Mucosa of rectum (tissue), 2 donors: ENCODE results near the gene NFIC.
A peak's percentile ranks its signal among the peaks of the same experiment; 100 is the strongest.
"Not testable (repeated sequence)": the region's sequence is repeated elsewhere in the genome, so short reads cannot be mapped to it uniquely, and the experiment has no call there.

Experiments used
- H3K27ac ChIP-seq, 2 donors: one replicate each; pipeline ENCODE4 v1.7.0; 2013; ENCODE audit warnings: inconsistent platforms in 2 of 2, low read depth in 2 of 2, low read length in 2 of 2
- H3K27me3 ChIP-seq, 2 donors: one replicate each; pipeline ENCODE4 v1.7.0; 2013; ENCODE audit warnings: low read length in 2 of 2; ENCODE audit not compliant: control insufficient read depth in 2 of 2, insufficient read depth in 2 of 2
- H3K36me3 ChIP-seq, 2 donors: one replicate each; pipeline ENCODE4 v1.7.0; 2013; ENCODE audit warnings: low read length in 2 of 2; ENCODE audit not compliant: control insufficient read depth in 2 of 2, insufficient read depth in 2 of 2
- H3K4me1 ChIP-seq, 2 donors: one replicate each; pipeline ENCODE4 v1.7.0; 2013; ENCODE audit warnings: low read length in 2 of 2, mild to moderate bottlenecking in 1 of 2; ENCODE audit not compliant: control insufficient read depth in 2 of 2, insufficient read depth in 2 of 2
- H3K4me3 ChIP-seq, 2 donors: one replicate each; pipeline ENCODE4 v1.7.0; 2013; ENCODE audit warnings: low read length in 2 of 2
- H3K9ac ChIP-seq, 2 donors: one replicate each; pipeline ENCODE4 v1.7.0; 2013; ENCODE audit warnings: low read length in 2 of 2, low read depth in 1 of 2, mild to moderate bottlenecking in 1 of 2
- H3K9me3 ChIP-seq, 2 donors: one replicate each; pipeline ENCODE4 v1.7.0; 2013; ENCODE audit warnings: low read length in 2 of 2; ENCODE audit not compliant: control insufficient read depth in 2 of 2
- donor health status: healthy.
- donor health status: Normal muscosa, but diverticular disease.

The NFIC gene

GRCh38 chr19:3372413-3372812 is 6.0 kb downstream of the NFIC start:
- Histone ChIP-seq H3K4me1 (peaks cover 7 to 13% of the 10 kb centered on the region in 2 donors), H3K36me3 (no peaks in the 10 kb centered on the region), H3K9me3 (no peaks in the 10 kb centered on the region), H3K9ac (no peak overlapping the region), H3K4me3 (no peak overlapping the region), H3K27me3 (no peaks in the 10 kb centered on the region), H3K27ac (no peak overlapping the region)

GRCh38 chr19:3373971-3374368 is 7.6 kb downstream of the NFIC start:
- H3K4me1 ChIP-seq = peaks cover 0 to 4% of the 10 kb centered on the region in 2 donors
- no peaks in the 10 kb centered on the region for H3K27me3 ChIP-seq
- H3K36me3 ChIP-seq = no peaks in the 10 kb centered on the region
- no peak overlapping the region for H3K27ac ChIP-seq
- no peaks in the 10 kb centered on the region for H3K9me3 ChIP-seq
- H3K9ac ChIP-seq = no peak overlapping the region
- H3K4me3 ChIP-seq = no peak overlapping the region

- no peak overlapping the region for H3K4me3 ChIP-seq
These were observed 8.2 kb downstream of the NFIC start for GRCh38 chr19:3374369-3375112.

GRCh38 chr19:3375221-3376090 is 9.1 kb downstream of the NFIC start:
- Histone ChIP-seq H3K36me3 (no peaks in the 10 kb centered on the region), H3K9ac (peak overlapping the region in 1 of 2 donors; percentile 28), H3K9me3 (no peaks in the 10 kb centered on the region), H3K27me3 (no peaks in the 10 kb centered on the region), H3K27ac (peak overlapping the region; percentile 68 to 77), H3K4me1 (peaks cover 0 to 4% of the 10 kb centered on the region in 2 donors), H3K4me3 (no peak overlapping the region)

More at GRCh38 chr19:3374369-3375112, 8.2 kb downstream of the NFIC start:
- Histone ChIP-seq H3K36me3 (no peaks in the 10 kb centered on the region), H3K4me1 (peaks cover 0 to 4% of the 10 kb centered on the region in 2 donors), H3K27me3 (no peaks in the 10 kb centered on the region), H3K9me3 (no peaks in the 10 kb centered on the region), H3K9ac (no peak overlapping the region), H3K27ac (peak overlapping the region; percentile 68 to 77)

GRCh38 chr19:3376091-3376455 is 9.7 kb downstream of the NFIC start:
- H3K27ac ChIP-seq = peak overlapping the region; percentile 68 to 77

GRCh38 chr19:3378352-3379150 is 12.2 kb downstream of the NFIC start:
- H3K27ac ChIP-seq = no peak overlapping the region
- H3K9ac ChIP-seq = no peak overlapping the region
- peaks cover 0 to 12% of the 10 kb centered on the region in 2 donors for H3K4me1 ChIP-seq
- H3K36me3 ChIP-seq = peaks cover 7 to 9% of the 10 kb centered on the region in 2 donors
- no peaks in the 10 kb centered on the region for H3K9me3 ChIP-seq
- no peak overlapping the region for H3K4me3 ChIP-seq
- no peaks in the 10 kb centered on the region for H3K27me3 ChIP-seq

More at GRCh38 chr19:3376091-3376455, 9.7 kb downstream of the NFIC start:
- H3K4me3 ChIP-seq, H3K27me3 ChIP-seq, H3K9me3 ChIP-seq, H3K36me3 ChIP-seq, H3K9ac ChIP-seq, H3K4me1 ChIP-seq: not testable (repeated sequence)

GRCh38 chr19:3380829-3381228 is 14.4 kb downstream of the NFIC start:
- Histone ChIP-seq H3K9ac (no peak overlapping the region), H3K27me3 (no peaks in the 10 kb centered on the region), H3K36me3 (peaks cover 7 to 11% of the 10 kb centered on the region in 2 donors), H3K27ac (no peak overlapping the region), H3K9me3 (no peaks in the 10 kb centered on the region), H3K4me3 (no peak overlapping the region), H3K4me1 (peaks cover 3 to 14% of the 10 kb centered on the region in 2 donors)

- H3K27ac ChIP-seq = no peak overlapping the region
- H3K4me3 ChIP-seq = no peak overlapping the region
- H3K4me1 ChIP-seq = peaks cover 8 to 19% of the 10 kb centered on the region in 2 donors
These were observed 15.5 kb downstream of the NFIC start for GRCh38 chr19:3381701-3382372.

GRCh38 chr19:3382460-3383100 is 16.2 kb downstream of the NFIC start:
- H3K9me3 ChIP-seq = no peaks in the 10 kb centered on the region
- H3K9ac ChIP-seq = no peak overlapping the region
- H3K4me1 ChIP-seq = peaks cover 12 to 24% of the 10 kb centered on the region in 2 donors
- no peak overlapping the region for H3K27ac ChIP-seq
- H3K27me3 ChIP-seq = no peaks in the 10 kb centered on the region
- no peak overlapping the region for H3K4me3 ChIP-seq
- H3K36me3 ChIP-seq = peaks cover 7 to 11% of the 10 kb centered on the region in 2 donors

More at GRCh38 chr19:3381701-3382372, 15.5 kb downstream of the NFIC start:
- no peak overlapping the region for H3K9ac ChIP-seq
- H3K36me3 ChIP-seq = peaks cover 7 to 11% of the 10 kb centered on the region in 2 donors
- no peaks in the 10 kb centered on the region for H3K27me3 ChIP-seq
- H3K9me3 ChIP-seq = no peaks in the 10 kb centered on the region
